HEK293 (cell line): ENCODE results near the gene CDR2L.

Experiments
- CTCF ChIA-PET: fragments of 350-600 bp; formaldehyde crosslinking; extraction: SDS; loops from one replicate; lab custom pipeline; 2021; ENCODE audit warnings: antibody characterized with exemption; lab: Yijun Ruan, JAX
- POLR2A ChIA-PET: fragments of 300-600 bp; formaldehyde crosslinking; extraction: SDS; loops from one replicate; lab custom pipeline; 2020; ENCODE audit warnings: antibody characterized with exemption, inconsistent platforms; lab: Yijun Ruan, JAX
- H3K27ac ChIP-seq: fragments of 200-500 bp; sonication (Bioruptor generic); 2 replicates; pipeline ENCODE4 v1.5.1; 2014; ENCODE audit warnings: low read depth, low read length, control low read depth, inconsistent platforms; ENCODE audit errors: extremely low read depth
- H3K36me3 ChIP-seq, 2 experiments: fragments of 200-500 bp in 1 of 2; sonication (Bioruptor generic) in 1 of 2; 1 replicate in 1 of 2; 2 replicates in 1 of 2; pipeline ENCODE4 v1.5.1; 2014 to 2017; ENCODE audit warnings: inconsistent platforms in 2 of 2, low read length in 2 of 2; ENCODE audit not compliant: control insufficient read depth in 2 of 2, insufficient read depth in 1 of 2
- H3K4me1 ChIP-seq: fragments of 200-500 bp; sonication (Bioruptor generic); 2 replicates; pipeline ENCODE4 v1.5.1; 2014; ENCODE audit warnings: mild to moderate bottlenecking, low read length, inconsistent platforms; ENCODE audit not compliant: control insufficient read depth, insufficient read depth
- H3K4me3 ChIP-seq: 2 replicates; pipeline ENCODE4 v1.5.1; 2011; ENCODE audit warnings: low read depth, mild to moderate bottlenecking, control low read depth, low read length, moderate library complexity
- H3K9me3 ChIP-seq: fragments of 200-500 bp; sonication (Bioruptor generic); 2 replicates; pipeline ENCODE4 v1.5.1; 2014; ENCODE audit warnings: low read depth, low read length, inconsistent platforms; ENCODE audit not compliant: control insufficient read depth, insufficient read depth
- GLI4 ChIP-seq: fragments of 450-650 bp; formaldehyde crosslinking; IDR thresholded peaks from 2 replicates; pipeline ENCODE4 v1.5.1; 2016; ENCODE audit warnings: missing biosample characterization, missing genetic modification characterization
- KLF10 ChIP-seq: fragments of 450-650 bp; IDR thresholded peaks from 2 replicates; pipeline ENCODE4 v1.5.1; 2018; ENCODE audit warnings: missing biosample characterization, mild to moderate bottlenecking, missing genetic modification characterization
- KLF8 ChIP-seq: fragments of 450-650 bp; formaldehyde crosslinking; IDR thresholded peaks from 2 replicates; pipeline ENCODE4 v1.5.1; 2016; ENCODE audit warnings: missing biosample characterization, missing genetic modification characterization
- SCRT2 ChIP-seq: fragments of 450-650 bp; formaldehyde crosslinking; IDR thresholded peaks from 2 replicates; pipeline ENCODE4 v1.5.1; 2016; ENCODE audit warnings: missing biosample characterization, missing genetic modification characterization
- TRIM28 ChIP-seq: IDR thresholded peaks from 2 replicates; pipeline ENCODE4 v1.6.1; 2011; ENCODE audit warnings: low read length, control low read depth, borderline replicate concordance
- ZNF133 ChIP-seq: fragments of 450-650 bp; formaldehyde crosslinking; IDR thresholded peaks from 2 replicates; pipeline ENCODE4 v1.5.1; 2016; ENCODE audit warnings: missing biosample characterization, missing genetic modification characterization
- ZNF169 ChIP-seq: fragments of 450-650 bp; formaldehyde crosslinking; IDR thresholded peaks from 2 replicates; pipeline ENCODE4 v1.5.1; 2016; ENCODE audit warnings: missing biosample characterization, missing genetic modification characterization
- ZNF184 ChIP-seq: fragments of 450-650 bp; IDR thresholded peaks from 2 replicates; pipeline ENCODE4 v1.5.1; 2018; ENCODE audit warnings: missing biosample characterization, mild to moderate bottlenecking, missing genetic modification characterization
- ZNF202 ChIP-seq: fragments of 450-650 bp; formaldehyde crosslinking; IDR thresholded peaks from 2 replicates; pipeline ENCODE4 v1.5.1; 2016; ENCODE audit warnings: missing biosample characterization, missing genetic modification characterization, borderline replicate concordance
- ZNF24 ChIP-seq: fragments of 450-650 bp; formaldehyde crosslinking; IDR thresholded peaks from 2 replicates; pipeline ENCODE4 v1.5.1; 2016; ENCODE audit warnings: missing biosample characterization, missing genetic modification characterization
- ZNF292 ChIP-seq: fragments of 450-650 bp; formaldehyde crosslinking; IDR thresholded peaks from 2 replicates; pipeline ENCODE4 v1.5.1; 2016; ENCODE audit warnings: low read depth, missing biosample characterization, missing genetic modification characterization, borderline replicate concordance
- ZNF311 ChIP-seq: fragments of 450-650 bp; formaldehyde crosslinking; IDR thresholded peaks from 2 replicates; pipeline ENCODE4 v1.5.1; 2017; ENCODE audit warnings: missing biosample characterization, missing genetic modification characterization, borderline replicate concordance
- ZNF433 ChIP-seq: fragments of 450-650 bp; formaldehyde crosslinking; IDR thresholded peaks from 2 replicates; pipeline ENCODE4 v1.5.1; 2016; ENCODE audit warnings: missing biosample characterization, missing genetic modification characterization, low read depth
- ZNF571 ChIP-seq: fragments of 450-650 bp; formaldehyde crosslinking; IDR thresholded peaks from 2 replicates; pipeline ENCODE4 v1.5.0; 2017; ENCODE audit warnings: missing biosample characterization, missing genetic modification characterization
- TF ChIP-seq, protein P1 (sequence below): fragments of 450-650 bp; formaldehyde crosslinking; IDR thresholded peaks from 2 replicates; pipeline ENCODE4 v1.5.1; 2016; ENCODE audit warnings: missing biosample characterization, missing genetic modification characterization
- TF ChIP-seq, protein P2 (sequence below): fragments of 450-650 bp; formaldehyde crosslinking; IDR thresholded peaks from 2 replicates; pipeline ENCODE4 v1.5.1; 2016; ENCODE audit warnings: missing biosample characterization, missing genetic modification characterization, borderline replicate concordance
- TF ChIP-seq, protein P3 (sequence below): fragments of 450-650 bp; formaldehyde crosslinking; IDR thresholded peaks from 2 replicates; pipeline ENCODE4 v1.5.1; 2016; ENCODE audit warnings: missing biosample characterization, missing genetic modification characterization
- TF ChIP-seq, protein P4 (sequence below): fragments of 450-650 bp; formaldehyde crosslinking; IDR thresholded peaks from 2 replicates; pipeline ENCODE4 v1.5.1; 2016; ENCODE audit warnings: missing biosample characterization, missing genetic modification characterization
- TF ChIP-seq, protein P5 (sequence below): fragments of 450-650 bp; formaldehyde crosslinking; IDR thresholded peaks from 2 replicates; pipeline ENCODE4 v1.5.1; 2017; ENCODE audit warnings: missing biosample characterization, missing genetic modification characterization
- TF ChIP-seq, protein P6 (sequence below): fragments of 450-650 bp; formaldehyde crosslinking; IDR thresholded peaks from 2 replicates; pipeline ENCODE4 v1.5.1; 2016; ENCODE audit warnings: missing biosample characterization, missing genetic modification characterization, borderline replicate concordance

Gene CDR2L

DNA sequence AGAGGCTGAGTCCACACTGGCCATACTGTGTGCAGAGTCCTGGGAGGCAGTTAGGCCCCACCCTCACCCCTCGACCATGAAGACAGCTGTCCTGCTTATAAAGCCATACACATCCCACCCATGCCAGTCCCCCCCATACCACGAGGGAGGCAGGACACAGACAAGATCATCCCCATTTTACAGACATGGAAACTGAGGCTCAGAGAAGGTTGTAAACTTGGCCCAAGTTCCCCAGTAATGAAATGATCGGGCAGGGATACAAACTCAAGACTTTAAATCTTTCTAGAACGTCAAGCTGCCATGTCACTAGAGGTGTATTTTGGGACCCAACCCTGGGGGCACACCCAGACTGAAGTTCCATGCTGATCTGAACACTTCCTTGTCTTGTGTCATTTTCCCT is 31.3 kb upstream of the CDR2L start:
- Histone ChIP-seq H3K9me3 (no peaks in the 10 kb centered on the region), H3K36me3 (peaks cover 0 to 17% of the 10 kb centered on the region in 2 experiments; a peak in 2 of 3 replicates), H3K4me1 (no peaks in the 10 kb centered on the region)
- POLR2A ChIA-PET = no interaction called here
- TF ChIP-seq ZNF311 (tag by site-specific recombination) (no peak), TRIM28 (no peak), ZNF292 (tag by site-specific recombination) (no peak), ZNF433 (tag by site-specific recombination) (no peak), KLF8 (tag by site-specific recombination) (no peak), GLI4 (tag by site-specific recombination) (no peak), KLF10 (no peak), ZNF202 (tag by site-specific recombination) (no peak), ZNF571 (tag by site-specific recombination) (no peak), ZNF169 (no peak)
- TF ChIP-seq, protein P1, sequence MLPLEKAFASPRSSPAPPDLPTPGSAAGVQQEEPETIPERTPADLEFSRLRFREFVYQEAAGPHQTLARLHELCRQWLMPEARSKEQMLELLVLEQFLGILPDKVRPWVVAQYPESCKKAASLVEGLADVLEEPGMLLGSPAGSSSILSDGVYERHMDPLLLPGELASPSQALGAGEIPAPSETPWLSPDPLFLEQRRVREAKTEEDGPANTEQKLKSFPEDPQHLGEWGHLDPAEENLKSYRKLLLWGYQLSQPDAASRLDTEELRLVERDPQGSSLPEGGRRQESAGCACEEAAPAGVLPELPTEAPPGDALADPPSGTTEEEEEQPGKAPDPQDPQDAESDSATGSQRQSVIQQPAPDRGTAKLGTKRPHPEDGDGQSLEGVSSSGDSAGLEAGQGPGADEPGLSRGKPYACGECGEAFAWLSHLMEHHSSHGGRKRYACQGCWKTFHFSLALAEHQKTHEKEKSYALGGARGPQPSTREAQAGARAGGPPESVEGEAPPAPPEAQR = no peak
- TF ChIP-seq, protein P2, sequence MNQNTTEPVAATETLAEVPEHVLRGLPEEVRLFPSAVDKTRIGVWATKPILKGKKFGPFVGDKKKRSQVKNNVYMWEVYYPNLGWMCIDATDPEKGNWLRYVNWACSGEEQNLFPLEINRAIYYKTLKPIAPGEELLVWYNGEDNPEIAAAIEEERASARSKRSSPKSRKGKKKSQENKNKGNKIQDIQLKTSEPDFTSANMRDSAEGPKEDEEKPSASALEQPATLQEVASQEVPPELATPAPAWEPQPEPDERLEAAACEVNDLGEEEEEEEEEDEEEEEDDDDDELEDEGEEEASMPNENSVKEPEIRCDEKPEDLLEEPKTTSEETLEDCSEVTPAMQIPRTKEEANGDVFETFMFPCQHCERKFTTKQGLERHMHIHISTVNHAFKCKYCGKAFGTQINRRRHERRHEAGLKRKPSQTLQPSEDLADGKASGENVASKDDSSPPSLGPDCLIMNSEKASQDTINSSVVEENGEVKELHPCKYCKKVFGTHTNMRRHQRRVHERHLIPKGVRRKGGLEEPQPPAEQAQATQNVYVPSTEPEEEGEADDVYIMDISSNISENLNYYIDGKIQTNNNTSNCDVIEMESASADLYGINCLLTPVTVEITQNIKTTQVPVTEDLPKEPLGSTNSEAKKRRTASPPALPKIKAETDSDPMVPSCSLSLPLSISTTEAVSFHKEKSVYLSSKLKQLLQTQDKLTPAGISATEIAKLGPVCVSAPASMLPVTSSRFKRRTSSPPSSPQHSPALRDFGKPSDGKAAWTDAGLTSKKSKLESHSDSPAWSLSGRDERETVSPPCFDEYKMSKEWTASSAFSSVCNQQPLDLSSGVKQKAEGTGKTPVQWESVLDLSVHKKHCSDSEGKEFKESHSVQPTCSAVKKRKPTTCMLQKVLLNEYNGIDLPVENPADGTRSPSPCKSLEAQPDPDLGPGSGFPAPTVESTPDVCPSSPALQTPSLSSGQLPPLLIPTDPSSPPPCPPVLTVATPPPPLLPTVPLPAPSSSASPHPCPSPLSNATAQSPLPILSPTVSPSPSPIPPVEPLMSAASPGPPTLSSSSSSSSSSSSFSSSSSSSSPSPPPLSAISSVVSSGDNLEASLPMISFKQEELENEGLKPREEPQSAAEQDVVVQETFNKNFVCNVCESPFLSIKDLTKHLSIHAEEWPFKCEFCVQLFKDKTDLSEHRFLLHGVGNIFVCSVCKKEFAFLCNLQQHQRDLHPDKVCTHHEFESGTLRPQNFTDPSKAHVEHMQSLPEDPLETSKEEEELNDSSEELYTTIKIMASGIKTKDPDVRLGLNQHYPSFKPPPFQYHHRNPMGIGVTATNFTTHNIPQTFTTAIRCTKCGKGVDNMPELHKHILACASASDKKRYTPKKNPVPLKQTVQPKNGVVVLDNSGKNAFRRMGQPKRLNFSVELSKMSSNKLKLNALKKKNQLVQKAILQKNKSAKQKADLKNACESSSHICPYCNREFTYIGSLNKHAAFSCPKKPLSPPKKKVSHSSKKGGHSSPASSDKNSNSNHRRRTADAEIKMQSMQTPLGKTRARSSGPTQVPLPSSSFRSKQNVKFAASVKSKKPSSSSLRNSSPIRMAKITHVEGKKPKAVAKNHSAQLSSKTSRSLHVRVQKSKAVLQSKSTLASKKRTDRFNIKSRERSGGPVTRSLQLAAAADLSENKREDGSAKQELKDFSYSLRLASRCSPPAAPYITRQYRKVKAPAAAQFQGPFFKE (tag by site-specific recombination) = no peak
- TF ChIP-seq, protein P3, sequence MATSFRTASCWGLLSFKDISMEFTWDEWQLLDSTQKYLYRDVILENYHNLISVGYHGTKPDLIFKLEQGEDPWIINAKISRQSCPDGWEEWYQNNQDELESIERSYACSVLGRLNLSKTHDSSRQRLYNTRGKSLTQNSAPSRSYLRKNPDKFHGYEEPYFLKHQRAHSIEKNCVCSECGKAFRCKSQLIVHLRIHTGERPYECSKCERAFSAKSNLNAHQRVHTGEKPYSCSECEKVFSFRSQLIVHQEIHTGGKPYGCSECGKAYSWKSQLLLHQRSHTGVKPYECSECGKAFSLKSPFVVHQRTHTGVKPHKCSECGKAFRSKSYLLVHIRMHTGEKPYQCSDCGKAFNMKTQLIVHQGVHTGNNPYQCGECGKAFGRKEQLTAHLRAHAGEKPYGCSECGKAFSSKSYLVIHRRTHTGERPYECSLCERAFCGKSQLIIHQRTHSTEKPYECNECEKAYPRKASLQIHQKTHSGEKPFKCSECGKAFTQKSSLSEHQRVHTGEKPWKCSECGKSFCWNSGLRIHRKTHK (tag by site-specific recombination) = no peak
- TF ChIP-seq, all 188 proteins: peak for 0
- CTCF ChIA-PET = interaction anchor here (0.9 to 7.6 kb wide), 9 partner anchors 9 to 298 kb away, joined by 3 to 100 read pairs (median 25); partner anchors contain the start of genes MRPL58, OTOP2 and USH1G
- H3K27ac ChIP-seq = no peak overlapping the region
- H3K4me3 ChIP-seq = no peak overlapping the region

DNA sequence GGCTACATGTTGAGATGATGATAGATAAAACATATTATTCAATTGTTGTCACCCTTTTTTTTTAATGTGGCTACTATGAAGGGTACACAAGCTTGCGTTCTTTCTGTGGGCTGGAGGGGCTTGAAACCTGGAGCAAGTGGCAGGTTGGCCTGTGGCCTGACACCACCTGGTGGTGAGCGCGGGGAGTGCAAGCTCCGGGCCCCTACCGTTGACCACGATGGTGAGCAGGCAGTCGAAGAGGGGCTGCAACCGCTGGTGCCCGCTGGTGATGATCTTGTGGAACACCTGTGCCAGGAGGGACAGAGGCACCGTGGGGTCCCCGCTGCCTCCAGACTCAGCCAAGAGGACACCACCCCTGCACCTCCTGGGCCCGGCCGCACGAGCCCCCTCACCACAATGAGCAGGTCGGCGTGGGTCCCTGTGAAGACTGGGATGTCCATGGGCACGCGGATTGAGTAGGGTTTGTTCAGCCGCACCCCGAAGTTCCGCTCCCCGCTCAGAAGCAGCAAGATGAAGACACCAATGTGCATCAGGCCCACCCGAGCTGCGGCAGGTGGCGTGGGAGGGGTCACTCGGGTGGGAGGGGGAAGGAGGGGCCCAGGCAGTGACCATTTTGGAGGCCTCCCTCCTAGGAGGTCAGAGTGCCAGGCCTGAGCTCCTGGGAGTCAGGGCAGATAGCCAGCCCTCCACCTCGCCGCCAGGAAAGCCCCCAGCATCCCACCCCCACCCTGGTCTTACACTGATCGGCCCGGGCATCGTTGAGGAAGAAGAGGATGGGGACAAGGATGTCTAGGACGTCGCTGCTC is 29.3 kb upstream of the CDR2L start:
- Histone ChIP-seq H3K9me3 (no peaks in the 10 kb centered on the region), H3K36me3 (peaks cover 0 to 23% of the 10 kb centered on the region in 2 experiments; a peak in 2 of 3 replicates), H3K27ac (no peak overlapping the region), H3K4me1 (no peaks in the 10 kb centered on the region), H3K4me3 (no peak overlapping the region)
- ChIA-PET POLR2A (interaction anchor here (0.5 to 3.2 kb wide), 8 partner anchors 14 to 289 kb away, joined by 3 to 12 read pairs (median 4); partner anchors contain the start of genes CDR2L, FDXR, HID1 and NAT9), CTCF (interaction anchor here (0.6 to 7.6 kb wide), 57 partner anchors 9 to 846 kb away, joined by 3 to 100 read pairs (median 5); partner anchors contain the start of genes CDR2L, FDXR, MIF4GD and MRPL58)
- TF ChIP-seq, protein P4, sequence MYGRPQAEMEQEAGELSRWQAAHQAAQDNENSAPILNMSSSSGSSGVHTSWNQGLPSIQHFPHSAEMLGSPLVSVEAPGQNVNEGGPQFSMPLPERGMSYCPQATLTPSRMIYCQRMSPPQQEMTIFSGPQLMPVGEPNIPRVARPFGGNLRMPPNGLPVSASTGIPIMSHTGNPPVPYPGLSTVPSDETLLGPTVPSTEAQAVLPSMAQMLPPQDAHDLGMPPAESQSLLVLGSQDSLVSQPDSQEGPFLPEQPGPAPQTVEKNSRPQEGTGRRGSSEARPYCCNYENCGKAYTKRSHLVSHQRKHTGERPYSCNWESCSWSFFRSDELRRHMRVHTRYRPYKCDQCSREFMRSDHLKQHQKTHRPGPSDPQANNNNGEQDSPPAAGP (tag by site-specific recombination) = no peak
- TF ChIP-seq, protein P5, sequence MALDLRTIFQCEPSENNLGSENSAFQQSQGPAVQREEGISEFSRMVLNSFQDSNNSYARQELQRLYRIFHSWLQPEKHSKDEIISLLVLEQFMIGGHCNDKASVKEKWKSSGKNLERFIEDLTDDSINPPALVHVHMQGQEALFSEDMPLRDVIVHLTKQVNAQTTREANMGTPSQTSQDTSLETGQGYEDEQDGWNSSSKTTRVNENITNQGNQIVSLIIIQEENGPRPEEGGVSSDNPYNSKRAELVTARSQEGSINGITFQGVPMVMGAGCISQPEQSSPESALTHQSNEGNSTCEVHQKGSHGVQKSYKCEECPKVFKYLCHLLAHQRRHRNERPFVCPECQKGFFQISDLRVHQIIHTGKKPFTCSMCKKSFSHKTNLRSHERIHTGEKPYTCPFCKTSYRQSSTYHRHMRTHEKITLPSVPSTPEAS = no peak
- no peak for TF ChIP-seq ZNF184 (tag by site-specific recombination)
- TF ChIP-seq, protein P6, sequence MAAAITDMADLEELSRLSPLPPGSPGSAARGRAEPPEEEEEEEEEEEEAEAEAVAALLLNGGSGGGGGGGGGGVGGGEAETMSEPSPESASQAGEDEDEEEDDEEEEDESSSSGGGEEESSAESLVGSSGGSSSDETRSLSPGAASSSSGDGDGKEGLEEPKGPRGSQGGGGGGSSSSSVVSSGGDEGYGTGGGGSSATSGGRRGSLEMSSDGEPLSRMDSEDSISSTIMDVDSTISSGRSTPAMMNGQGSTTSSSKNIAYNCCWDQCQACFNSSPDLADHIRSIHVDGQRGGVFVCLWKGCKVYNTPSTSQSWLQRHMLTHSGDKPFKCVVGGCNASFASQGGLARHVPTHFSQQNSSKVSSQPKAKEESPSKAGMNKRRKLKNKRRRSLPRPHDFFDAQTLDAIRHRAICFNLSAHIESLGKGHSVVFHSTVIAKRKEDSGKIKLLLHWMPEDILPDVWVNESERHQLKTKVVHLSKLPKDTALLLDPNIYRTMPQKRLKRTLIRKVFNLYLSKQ = no peak
- no peak for TF ChIP-seq ZNF24
- no peak for TF ChIP-seq ZNF133 (tag by site-specific recombination)
- peak; percentile 20; the same call in 1 of the 2 replicates for TF ChIP-seq SCRT2 (tag by site-specific recombination)
